ENCODE results near the gene SYMPK.
"Not testable (repeated sequence)": the region's sequence is repeated elsewhere in the genome, so short reads cannot be mapped to it uniquely, and the experiment has no call there.

The SYMPK gene

GRCh38 chr19:45872095-45872919 lies 9.4 kb upstream of the SYMPK start:
- no peak for TF ChIP-seq CTCF (IDR thresholded peaks at IDR 0.05; ENCODE audit: borderline replicate concordance, insufficient read depth, low read depth, low read length)
- H3K4me3 ChIP-seq (ENCODE audit: low read depth, low read length): no peak overlapping the region

- no peak overlapping the region for H3K4me3 ChIP-seq (ENCODE audit: low read depth, low read length)
- no peak for TF ChIP-seq CTCF (IDR thresholded peaks at IDR 0.05; ENCODE audit: borderline replicate concordance, insufficient read depth, low read depth, low read length)
Measured at GRCh38 chr19:45870798-45871197, 7.9 kb upstream of the SYMPK start.

- H3K4me3 ChIP-seq (ENCODE audit: low read depth, low read length): not testable (repeated sequence)
Measured at GRCh38 chr19:45867241-45867640, 4.3 kb upstream of the SYMPK start.

GRCh38 chr19:45866400-45867176 lies 3.6 kb upstream of the SYMPK start:
- no peak overlapping the region for H3K4me3 ChIP-seq (ENCODE audit: low read depth, low read length)
- no peak for TF ChIP-seq CTCF (IDR thresholded peaks at IDR 0.05; ENCODE audit: borderline replicate concordance, insufficient read depth, low read depth, low read length)

GRCh38 chr19:45865269-45865948 lies 2.5 kb upstream of the SYMPK start:
- no peak for TF ChIP-seq CTCF (IDR thresholded peaks at IDR 0.05; ENCODE audit: borderline replicate concordance, insufficient read depth, low read depth, low read length)
- no peak overlapping the region for H3K4me3 ChIP-seq (ENCODE audit: low read depth, low read length)

GRCh38 chr19:45864629-45865082 lies 1.7 kb upstream of the SYMPK start:
- no peak overlapping the region for H3K4me3 ChIP-seq (ENCODE audit: low read depth, low read length)
- no peak for TF ChIP-seq CTCF (IDR thresholded peaks at IDR 0.05; ENCODE audit: borderline replicate concordance, insufficient read depth, low read depth, low read length)

GRCh38 chr19:45863840-45864628 lies 1.1 kb upstream of the SYMPK start, which contains the start of gene FOXA3:
Gene FOXA3, plus strand, starts transcription at chr19:45864326. Its CDS starts 131 bp downstream, at chr19:45864457.
- peak within 1 kb of the TSS; percentile 42 for H3K4me3 ChIP-seq (ENCODE audit: low read depth, low read length)
- TF ChIP-seq CTCF (IDR thresholded peaks at IDR 0.05; ENCODE audit: borderline replicate concordance, insufficient read depth, low read depth, low read length): peak; percentile 71
